Subcutaneous adipose tissue (tissue), 4 donors: ENCODE data around the gene TJAP1. TPM values are rescaled to one million over a fixed set of nuclear protein-coding genes. Genes with fewer than 3 reads are reported as not detected.

Experiments used
- total RNA-seq, 4 donors: library from RNA; depleted of rRNA; stranded (reverse); fragments of >200 nt; gene quantifications; one replicate each; pipeline ENCODE4 v1.1.0, GENCODE V29; 2016
- TF ChIP-seq, protein P1 (sequence below): fragments of 450-650 bp; IDR thresholded peaks from one replicate; pipeline ENCODE4 v1.5.1; 2016; ENCODE audit warnings: low read depth, mild to moderate bottlenecking, control low read depth, antibody characterized with exemption, moderate library complexity

Gene TJAP1
- total RNA-seq, 4 donors from 2014 or later: 13.4 to 29.6 (median 16.3) TPM

DNA sequence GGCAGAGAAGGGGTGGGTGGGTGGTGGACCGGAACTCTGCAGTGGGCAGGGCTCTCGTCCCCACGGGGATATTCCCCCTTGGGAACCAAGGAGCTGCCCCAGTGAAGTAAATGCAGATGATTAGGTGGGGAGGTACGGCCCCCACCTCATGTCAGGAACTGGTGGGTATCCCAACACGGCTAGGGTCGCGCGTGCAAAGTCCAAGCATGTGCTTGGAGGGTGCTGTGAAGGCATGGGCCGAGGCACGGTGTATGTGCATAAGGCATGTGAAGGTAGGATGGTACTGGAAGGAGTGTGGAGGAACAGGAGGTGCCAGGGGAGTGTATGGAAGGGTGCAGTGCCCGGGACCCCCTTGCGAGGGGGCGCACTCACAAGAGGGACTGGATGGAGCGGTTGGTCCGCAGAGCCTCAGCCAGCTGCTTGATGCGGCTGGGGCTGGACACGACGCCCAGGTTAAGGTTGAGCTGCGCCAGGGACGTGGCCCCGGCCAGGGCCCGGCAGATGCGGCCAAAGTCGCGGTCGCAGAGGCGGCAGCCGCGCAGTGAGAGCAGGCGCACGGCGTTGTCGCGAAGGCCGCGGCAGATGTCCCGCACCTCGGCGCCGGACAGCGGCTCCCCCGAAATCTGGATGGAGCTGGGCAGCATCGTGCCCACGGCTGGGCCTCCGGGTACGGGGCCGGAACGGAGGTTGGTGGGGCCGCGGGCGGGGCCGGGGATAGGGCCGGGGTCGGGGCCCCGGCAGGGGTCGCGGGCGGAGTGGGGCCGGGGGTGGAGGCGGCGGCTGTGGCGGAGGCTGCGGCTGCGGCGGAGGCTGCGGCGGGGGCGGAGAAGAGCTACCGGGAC lies 32.0 kb downstream of the TJAP1 start:
- TF ChIP-seq, protein P1, sequence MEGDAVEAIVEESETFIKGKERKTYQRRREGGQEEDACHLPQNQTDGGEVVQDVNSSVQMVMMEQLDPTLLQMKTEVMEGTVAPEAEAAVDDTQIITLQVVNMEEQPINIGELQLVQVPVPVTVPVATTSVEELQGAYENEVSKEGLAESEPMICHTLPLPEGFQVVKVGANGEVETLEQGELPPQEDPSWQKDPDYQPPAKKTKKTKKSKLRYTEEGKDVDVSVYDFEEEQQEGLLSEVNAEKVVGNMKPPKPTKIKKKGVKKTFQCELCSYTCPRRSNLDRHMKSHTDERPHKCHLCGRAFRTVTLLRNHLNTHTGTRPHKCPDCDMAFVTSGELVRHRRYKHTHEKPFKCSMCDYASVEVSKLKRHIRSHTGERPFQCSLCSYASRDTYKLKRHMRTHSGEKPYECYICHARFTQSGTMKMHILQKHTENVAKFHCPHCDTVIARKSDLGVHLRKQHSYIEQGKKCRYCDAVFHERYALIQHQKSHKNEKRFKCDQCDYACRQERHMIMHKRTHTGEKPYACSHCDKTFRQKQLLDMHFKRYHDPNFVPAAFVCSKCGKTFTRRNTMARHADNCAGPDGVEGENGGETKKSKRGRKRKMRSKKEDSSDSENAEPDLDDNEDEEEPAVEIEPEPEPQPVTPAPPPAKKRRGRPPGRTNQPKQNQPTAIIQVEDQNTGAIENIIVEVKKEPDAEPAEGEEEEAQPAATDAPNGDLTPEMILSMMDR: no peak

DNA sequence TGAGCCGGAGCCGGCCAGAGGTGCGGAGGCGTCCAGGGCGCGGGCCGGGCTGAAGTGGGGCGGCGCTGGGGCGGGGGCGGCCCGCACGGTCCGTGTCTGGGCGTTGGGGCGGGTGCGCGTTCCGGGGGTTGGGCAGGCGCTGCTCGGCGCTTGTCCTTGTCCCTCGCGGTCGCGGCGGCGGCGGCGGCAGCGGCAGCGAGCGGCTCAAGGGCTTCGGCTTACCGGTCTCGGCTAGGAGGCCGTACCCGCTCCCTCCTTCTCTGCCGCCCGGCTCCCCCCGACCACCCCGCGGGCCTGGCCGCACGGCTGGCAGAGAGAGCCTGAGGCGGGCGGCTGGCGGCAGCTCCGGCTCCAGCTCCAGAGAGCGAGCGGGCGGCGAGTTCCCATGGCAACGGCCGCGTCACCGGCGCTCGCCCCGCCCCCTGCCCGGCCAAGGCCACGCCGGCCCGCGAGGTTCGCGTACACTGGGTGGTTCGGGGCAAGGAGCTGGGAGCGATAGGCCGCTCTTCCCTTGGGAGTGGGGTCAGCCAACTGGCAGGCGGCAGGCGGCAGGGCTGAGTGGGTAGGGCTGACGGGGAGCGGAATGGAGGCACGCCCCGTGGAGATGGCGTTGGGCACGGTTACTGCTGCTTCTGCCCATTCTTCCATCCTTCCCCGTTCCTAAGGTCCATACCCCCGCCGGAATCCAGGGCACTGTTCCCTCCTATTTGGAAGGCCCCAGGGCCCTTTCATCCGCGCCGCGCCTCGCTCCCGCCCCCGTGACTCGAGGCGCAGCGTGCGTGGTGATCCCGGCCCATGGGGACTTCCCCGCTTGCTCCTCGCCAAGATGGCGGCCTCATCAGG lies 32.8 kb downstream of the TJAP1 start, which contains the start of gene LRRC73:
TSS of gene LRRC73 (minus strand) at position 363 of the 843 bp plus-strand sequence. CDS start 561 bp downstream, outside the sequence.
- TF ChIP-seq, protein P1: no peak

DNA sequence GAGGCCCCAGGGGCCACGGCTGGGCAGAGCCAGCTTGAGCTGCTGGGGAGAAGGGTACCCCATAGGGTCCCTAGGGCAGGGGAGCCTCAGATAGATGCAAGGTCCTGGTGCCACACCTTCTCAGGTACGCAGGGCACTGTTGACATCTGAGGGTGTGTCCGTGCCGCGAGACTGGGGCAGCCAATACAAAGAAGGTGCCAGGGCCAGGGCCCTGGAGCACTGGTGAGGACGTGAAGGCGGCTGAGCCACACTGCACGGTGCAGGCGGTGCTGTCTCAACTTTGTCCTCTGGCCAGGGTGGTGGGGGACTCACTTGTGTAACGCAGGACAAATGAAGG lies 33.4 kb downstream of the TJAP1 start:
- TF ChIP-seq, protein P1: no peak

DNA sequence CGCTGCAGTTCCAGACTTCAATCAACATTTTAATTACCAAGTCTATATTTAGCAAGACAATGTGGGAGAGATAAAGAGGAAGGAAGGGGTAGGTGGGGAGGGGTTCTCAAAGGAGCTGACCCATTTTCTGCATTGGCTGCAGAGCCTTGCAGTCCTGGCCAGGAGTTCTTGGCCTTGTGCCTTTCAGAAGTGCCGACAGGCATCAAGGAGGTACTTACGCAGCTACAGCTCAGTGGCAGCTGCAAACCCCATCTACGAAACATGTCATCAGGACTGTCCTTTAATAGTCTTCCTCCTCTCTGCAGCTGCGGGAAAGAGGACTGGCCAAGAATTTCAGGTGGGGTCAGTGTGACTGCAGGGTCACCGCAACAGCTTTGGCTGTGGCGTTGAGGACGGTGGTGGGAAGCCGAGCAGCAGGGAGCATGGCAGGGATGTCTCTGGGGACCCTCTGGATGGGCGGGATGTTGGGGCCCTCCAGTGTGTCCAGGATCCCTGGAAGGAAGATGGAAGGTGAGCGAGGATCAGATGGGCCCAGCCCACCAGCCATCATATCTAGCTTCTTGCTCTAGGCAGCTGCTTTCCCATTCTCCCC lies 34.5 kb downstream of the TJAP1 start:
- TF ChIP-seq, protein P1: no peak

DNA sequence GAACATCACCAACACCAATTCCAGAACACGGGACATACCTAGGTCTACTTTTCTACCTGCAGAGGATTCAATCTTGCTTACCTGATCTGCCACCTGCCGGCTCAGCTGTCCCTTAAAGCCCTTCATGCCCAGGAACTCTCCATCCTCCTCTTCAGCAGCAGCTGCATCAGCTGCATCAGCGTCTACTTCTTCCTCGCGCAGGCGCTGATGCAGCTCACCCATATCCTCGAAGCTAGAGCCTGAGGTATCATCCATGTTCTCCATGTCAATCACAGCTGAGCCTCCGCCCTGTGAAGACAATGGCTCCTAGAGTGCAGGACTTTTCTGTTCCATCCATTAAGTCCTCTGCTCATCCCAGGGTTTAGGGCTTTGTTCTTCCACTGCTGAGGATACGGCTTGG lies 38.4 kb downstream of the TJAP1 start:
- TF ChIP-seq, protein P1: no peak

DNA sequence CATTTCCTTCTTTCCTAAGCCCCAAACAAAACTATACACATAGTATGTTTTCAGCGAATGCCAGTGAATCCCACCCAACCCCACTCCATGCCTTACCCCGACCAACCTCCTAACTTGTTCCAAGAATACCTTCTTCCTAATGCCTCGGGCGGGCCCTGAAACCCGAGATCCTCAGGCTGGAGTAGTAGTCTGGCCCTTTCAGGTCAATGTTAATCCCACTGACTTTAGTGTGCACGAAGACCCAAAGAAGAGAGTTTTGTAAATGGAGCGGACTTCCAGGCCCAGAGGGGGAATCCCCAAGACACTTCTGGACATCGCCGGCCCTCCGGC lies 39.0 kb downstream of the TJAP1 start:
- TF ChIP-seq, protein P1: no peak
